Body of pancreas (tissue), 4 donors: ENCODE data around the gene IFI30. TPM values are rescaled to one million over a fixed set of nuclear protein-coding genes. Genes with fewer than 3 reads are reported as not detected.
A peak's percentile ranks its signal among the peaks of the same experiment; 100 is the strongest.
"Not testable (repeated sequence)": the region's sequence is repeated elsewhere in the genome, so short reads cannot be mapped to it uniquely, and the experiment has no call there.

Source experiments
- ATAC-seq: fragments of 150-250 bp; one replicate; pipeline ENCODE4 v1.9.1; 2016
- DNase-seq, 4 donors: peaks; one replicate each; pipeline ENCODE4 v3.0.0-alpha.2; 2019
- H3K27ac ChIP-seq, 4 donors: fragments of 200-600 bp; sonication (generic); 1 replicate in 3 of 4; 2 replicates in 1 of 4; pipeline versions ENCODE4 v1.5.1 to v1.6.1; 2016 to 2019; ENCODE audit warnings: mild to moderate bottlenecking in 1 of 4, mixed read lengths in 1 of 4, moderate library complexity in 1 of 4
- H3K27me3 ChIP-seq, 2 donors: fragments of 200-600 bp; sonication (generic); one replicate each; pipeline ENCODE4 v1.6.0; 2016; ENCODE audit warnings: mild to moderate bottlenecking in 1 of 2
- H3K36me3 ChIP-seq, 2 donors: fragments of 200-600 bp; sonication (generic); replicated peaks in 1 of 2; 2 replicates each; pipeline ENCODE4 v1.5.1; 2016; ENCODE audit warnings: low read depth in 2 of 2; ENCODE audit not compliant: insufficient read depth in 1 of 2
- H3K4me1 ChIP-seq: fragments of 200-600 bp; sonication (generic); one replicate; pipeline ENCODE4 v1.6.0; 2016
- H3K4me3 ChIP-seq, 2 donors: fragments of 200-600 bp; sonication (generic); 1 replicate in 1 of 2; 2 replicates in 1 of 2; pipeline ENCODE4 v1.5.1; 2016 to 2019
- H3K9me3 ChIP-seq, 3 donors: fragments of 200-600 bp; sonication (generic); 1 replicate in 2 of 3; 2 replicates in 1 of 3; pipeline ENCODE4 v1.5.1; 2016
- POLR2A ChIP-seq, 3 donors: fragments of 450-650 bp; IDR thresholded peaks; one replicate each; pipeline ENCODE4 v1.6.1; 2016; ENCODE audit warnings: antibody characterized with exemption in 3 of 3, mild to moderate bottlenecking in 2 of 3
- WGBS, 2 donors: methylation state at CpG; one replicate each; pipeline ENCODE4 v1.1.5; 2017; 5-methylcytosine and 5-hydroxymethylcytosine counted together
- intact Hi-C: fragments of 100-400 bp; cut with DNase I; formaldehyde crosslinking; loops from one replicate; pipeline ENCODE4 v1.15.1; 2023
- total RNA-seq, 2 donors: library from RNA; depleted of rRNA; stranded (reverse); fragments of >200 nt; gene quantifications; one replicate each; pipeline ENCODE4 v1.1.0, GENCODE V29; 2016
- TF ChIP-seq, protein P1 (sequence below), 7 experiments: fragments of 450-650 bp in 4 of 7; fragments of 200-600 bp in 3 of 7; sonication (generic) in 3 of 7; IDR thresholded peaks; one replicate each; pipeline ENCODE4 v1.5.1; 2016 to 2019; ENCODE audit warnings: antibody characterized with exemption in 7 of 7

IFI30 gene
- total RNA-seq, 2 donors from 2014 or later, result 30.3 to 32.9 TPM

DNA sequence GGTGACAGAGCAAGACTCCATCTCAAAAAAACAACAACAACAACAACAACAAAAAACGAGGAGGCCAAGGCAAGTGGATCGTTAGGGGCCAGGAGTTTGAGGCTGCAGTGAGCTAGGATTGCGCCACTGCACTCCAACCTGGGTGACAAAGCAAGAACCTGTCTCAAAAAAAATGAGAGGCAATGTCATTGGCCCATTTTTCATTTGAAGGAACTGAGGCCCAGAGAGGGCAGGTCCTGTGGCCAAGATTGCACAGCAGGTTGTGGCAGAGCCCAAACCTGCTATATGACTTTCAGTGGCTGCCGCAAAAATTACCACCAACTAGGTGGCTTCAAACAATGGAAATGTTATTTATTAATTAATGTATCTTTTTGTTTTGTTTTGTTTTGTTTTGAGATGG lies 15.1 kb upstream of the IFI30 start:
- WGBS, 2 donors, result 84 to 92% methylated on average over 4 of the region's 4 CpGs
- Histone ChIP-seq H3K27ac (no peak overlapping the region), H3K36me3 (no peaks in the 10 kb centered on the region), H3K9me3 (no peaks in the 10 kb centered on the region), H3K4me1 (peaks cover 61% of the 10 kb centered on the region), H3K4me3 (no peak overlapping the region), H3K27me3 (no peaks in the 10 kb centered on the region)
- intact Hi-C loops, result no loop called here
- DNase-seq, result no peak
- ATAC-seq, result no peak
- TF ChIP-seq POLR2A (IDR thresholded peaks at IDR 0.05), result no peak
- TF ChIP-seq, protein P1, sequence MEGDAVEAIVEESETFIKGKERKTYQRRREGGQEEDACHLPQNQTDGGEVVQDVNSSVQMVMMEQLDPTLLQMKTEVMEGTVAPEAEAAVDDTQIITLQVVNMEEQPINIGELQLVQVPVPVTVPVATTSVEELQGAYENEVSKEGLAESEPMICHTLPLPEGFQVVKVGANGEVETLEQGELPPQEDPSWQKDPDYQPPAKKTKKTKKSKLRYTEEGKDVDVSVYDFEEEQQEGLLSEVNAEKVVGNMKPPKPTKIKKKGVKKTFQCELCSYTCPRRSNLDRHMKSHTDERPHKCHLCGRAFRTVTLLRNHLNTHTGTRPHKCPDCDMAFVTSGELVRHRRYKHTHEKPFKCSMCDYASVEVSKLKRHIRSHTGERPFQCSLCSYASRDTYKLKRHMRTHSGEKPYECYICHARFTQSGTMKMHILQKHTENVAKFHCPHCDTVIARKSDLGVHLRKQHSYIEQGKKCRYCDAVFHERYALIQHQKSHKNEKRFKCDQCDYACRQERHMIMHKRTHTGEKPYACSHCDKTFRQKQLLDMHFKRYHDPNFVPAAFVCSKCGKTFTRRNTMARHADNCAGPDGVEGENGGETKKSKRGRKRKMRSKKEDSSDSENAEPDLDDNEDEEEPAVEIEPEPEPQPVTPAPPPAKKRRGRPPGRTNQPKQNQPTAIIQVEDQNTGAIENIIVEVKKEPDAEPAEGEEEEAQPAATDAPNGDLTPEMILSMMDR (IDR thresholded peaks at IDR 0.05), result no peak

DNA sequence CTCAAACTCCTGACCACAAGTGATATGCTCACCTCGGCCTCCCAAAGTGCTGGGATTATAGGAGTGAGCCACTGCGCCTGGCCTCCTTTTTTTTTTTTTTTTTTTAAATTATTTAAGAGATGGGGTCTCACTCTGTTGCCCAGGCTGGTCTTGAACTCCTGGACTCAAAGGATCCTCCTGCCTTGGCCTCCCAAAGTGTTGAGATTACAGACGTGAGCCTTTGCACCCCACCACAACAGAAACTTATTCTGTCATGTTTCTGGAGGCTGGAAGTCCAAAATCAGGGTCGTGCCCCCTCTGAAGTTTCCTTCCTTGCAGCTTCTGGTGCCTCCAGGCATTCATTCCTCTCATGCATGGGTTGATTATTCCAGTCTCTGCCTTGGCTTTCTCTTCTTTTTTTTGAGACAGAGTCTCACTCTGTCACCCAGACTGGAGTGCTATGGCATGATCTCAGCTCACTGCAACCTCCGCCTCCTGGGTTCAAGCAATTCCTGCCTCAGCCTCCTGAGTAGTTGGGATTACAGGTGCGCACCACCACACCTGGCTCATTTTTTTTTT lies 14.5 kb upstream of the IFI30 start:
- H3K27me3 ChIP-seq, intact Hi-C loops, DNase-seq, ATAC-seq, H3K9me3 ChIP-seq, H3K36me3 ChIP-seq, H3K27ac ChIP-seq, H3K4me3 ChIP-seq: not testable (repeated sequence)
- peaks cover 54% of the 10 kb centered on the region for H3K4me1 ChIP-seq
- WGBS, 2 donors, result 85 to 91% methylated on average over 5 to 6 of the region's 6 CpGs

DNA sequence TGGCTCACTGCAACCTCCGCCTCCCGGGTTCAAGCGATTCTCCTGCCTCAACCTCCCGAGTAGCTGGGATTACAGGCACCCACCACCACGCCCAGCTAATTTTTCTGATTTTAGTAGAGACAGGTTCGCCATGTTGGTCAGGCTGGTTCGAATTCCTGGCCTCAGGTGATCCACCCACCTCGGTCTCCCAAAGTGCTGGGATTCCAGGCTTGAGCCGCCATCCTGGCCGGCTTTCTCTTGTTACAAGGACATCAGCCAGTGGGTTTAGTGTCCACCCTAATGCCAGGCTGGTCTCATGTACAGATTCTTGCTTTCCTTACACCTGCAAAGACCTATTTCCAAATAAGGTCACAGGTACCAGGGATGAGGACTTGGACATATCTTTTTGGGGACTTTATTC lies 13.8 kb upstream of the IFI30 start:
- Histone ChIP-seq H3K27me3 (no peaks in the 10 kb centered on the region), H3K4me3 (no peak overlapping the region), H3K36me3 (no peaks in the 10 kb centered on the region), H3K9me3 (no peaks in the 10 kb centered on the region), H3K27ac (peak overlapping the region in 1 of 4 donors; percentile 66), H3K4me1 (peaks cover 48% of the 10 kb centered on the region)
- no peak for DNase-seq
- no peak for ATAC-seq
- 94 to 95% methylated on average over 10 of the region's 10 CpGs for WGBS, 2 donors
- intact Hi-C loops, result no loop called here
- no peak for TF ChIP-seq POLR2A (IDR thresholded peaks at IDR 0.05)
- TF ChIP-seq, protein P1 (IDR thresholded peaks at IDR 0.05), result no peak

DNA sequence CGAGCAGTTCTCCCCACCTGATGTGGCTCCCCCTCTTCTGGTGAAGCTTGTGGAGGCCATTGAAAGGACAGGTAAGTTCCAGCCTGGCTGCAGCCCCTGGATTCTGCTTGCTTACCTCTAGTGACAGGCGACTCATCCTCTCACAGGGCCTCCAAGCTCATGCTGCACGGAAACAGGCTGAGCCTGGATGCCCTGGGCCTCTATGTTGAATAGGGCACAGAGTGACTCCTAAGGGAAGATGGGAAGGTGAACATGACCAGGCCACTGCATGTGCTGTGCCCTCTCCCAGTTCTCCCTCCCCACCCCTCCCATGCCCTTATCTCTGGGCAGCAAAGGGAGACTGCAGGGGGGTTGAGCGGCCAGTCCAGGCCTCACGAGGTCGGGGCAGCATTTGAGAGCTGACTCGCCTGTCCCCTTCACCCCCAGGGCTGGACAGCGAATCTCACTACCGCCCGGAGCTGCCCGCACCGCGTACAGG lies 13.1 kb upstream of the IFI30 start:
- H3K36me3 ChIP-seq, result no peaks in the 10 kb centered on the region
- no peaks in the 10 kb centered on the region for H3K9me3 ChIP-seq
- ATAC-seq, result peak; percentile 9
- no peaks in the 10 kb centered on the region for H3K27me3 ChIP-seq
- WGBS, 2 donors, result 44 to 92% methylated on average over 2 to 11 of the region's 13 CpGs
- H3K4me3 ChIP-seq, result no peak overlapping the region
- peak in 2 of 4 donors; percentile 39 to 51 for DNase-seq
- TF ChIP-seq, protein P1 (IDR thresholded peaks at IDR 0.05), result no peak
- TF ChIP-seq POLR2A (IDR thresholded peaks at IDR 0.05), result no peak
- intact Hi-C loops, result no loop called here
- H3K27ac ChIP-seq, result peak overlapping the region; percentile 52 to 75 (median 60)
- H3K4me1 ChIP-seq, result peaks cover 41% of the 10 kb centered on the region

DNA sequence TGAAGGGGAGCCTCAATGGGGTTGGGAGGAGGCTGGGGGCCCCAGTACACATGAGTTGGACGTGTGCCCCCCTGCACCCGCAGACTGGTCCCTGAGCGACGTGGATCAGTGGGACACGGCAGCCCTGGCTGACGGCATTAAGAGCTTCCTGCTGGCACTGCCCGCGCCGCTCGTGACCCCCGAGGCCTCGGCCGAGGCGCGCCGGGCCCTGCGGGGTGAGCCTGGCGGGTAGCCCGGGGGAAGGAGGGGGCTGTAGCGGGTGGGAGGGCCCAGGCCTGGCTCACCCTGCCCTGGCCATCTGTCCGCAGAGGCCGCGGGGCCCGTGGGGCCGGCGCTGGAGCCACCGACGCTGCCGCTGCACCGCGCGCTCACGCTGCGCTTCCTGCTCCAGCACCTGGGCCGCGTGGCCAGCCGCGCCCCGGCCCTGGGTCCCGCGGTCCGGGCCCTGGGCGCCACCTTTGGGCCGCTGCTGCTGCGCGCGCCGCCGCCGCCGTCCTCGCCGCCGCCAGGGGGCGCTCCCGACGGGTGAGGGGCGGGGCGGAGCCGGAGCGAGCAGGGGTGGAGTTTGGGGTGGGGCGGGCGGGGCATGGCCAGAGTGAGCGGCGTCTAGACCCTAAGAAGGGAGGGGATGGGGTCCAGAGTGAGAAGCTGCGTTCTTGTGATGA lies 12.5 kb upstream of the IFI30 start:
- H3K27ac ChIP-seq, result peak overlapping the region; percentile 52 to 75 (median 60)
- no peak overlapping the region for H3K4me3 ChIP-seq
- H3K27me3 ChIP-seq, result no peaks in the 10 kb centered on the region
- peaks cover 36% of the 10 kb centered on the region for H3K4me1 ChIP-seq
- TF ChIP-seq POLR2A (IDR thresholded peaks at IDR 0.05), result peak in 1 of 3 donors; percentile 18
- TF ChIP-seq, protein P1 (IDR thresholded peaks at IDR 0.05), result peak in 5 of 7 experiments; percentile 47 to 96 (median 94)
- H3K36me3 ChIP-seq, result peaks cover 0 to under 1% of the 10 kb centered on the region in 2 donors
- peak; percentile 84 for ATAC-seq
- 2 to 3% methylated on average over 10 to 23 of the region's 66 CpGs for WGBS, 2 donors
- intact Hi-C loops, result no loop called here
- DNase-seq, result peak; percentile 68 to 82 (median 77)
- H3K9me3 ChIP-seq, result no peaks in the 10 kb centered on the region
